ENCODE measurements around the gene AFAP1L2. TPM values are rescaled to one million over a fixed set of nuclear protein-coding genes. Genes with fewer than 3 reads are reported as not detected.

Gene AFAP1L2
- polyA plus RNA-seq, 1 donor from 2014 or later: 0.88 TPM

DNA sequence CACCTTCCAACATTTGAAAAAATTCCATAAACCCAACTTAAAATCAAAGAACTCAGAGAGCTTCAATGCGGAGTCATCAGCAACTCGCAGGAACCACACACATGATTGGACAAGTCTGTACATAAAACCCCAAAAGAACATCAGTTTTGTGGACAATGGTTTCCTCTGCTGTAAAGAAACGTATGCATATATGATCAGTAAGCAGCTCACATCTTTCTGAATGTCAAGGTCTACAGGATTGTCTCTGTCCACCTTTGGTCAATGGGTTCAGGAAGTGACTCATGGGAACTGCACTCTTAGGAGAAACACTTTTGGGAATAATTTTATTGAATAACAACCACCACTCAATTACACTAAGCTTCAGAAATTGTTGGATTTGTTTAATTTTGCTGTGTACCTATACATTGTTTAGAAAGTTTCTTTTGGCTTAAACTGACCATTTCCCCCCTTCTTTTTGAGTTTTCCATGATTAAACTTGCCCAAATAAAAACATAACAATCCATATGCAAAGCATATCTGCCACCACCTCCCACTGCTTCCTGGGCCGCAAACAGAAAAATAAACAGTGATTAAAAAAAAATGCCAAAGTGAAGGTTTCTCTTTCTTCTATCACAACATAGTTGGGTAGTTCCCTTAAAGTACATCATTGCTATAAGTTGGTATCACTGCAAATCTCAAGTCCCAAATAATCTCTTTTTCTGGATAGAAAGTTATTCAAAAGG lies 27.3 kb upstream of the AFAP1L2 start:
- H3K27ac ChIP-seq (ENCODE audit: low read length): no peak overlapping the region
- no peaks in the 10 kb centered on the region for H3K9me3 ChIP-seq (ENCODE audit: low read length)
- no peak overlapping the region for H3K4me2 ChIP-seq (ENCODE audit: low read length)
- H2AFZ ChIP-seq (ENCODE audit: low read depth, low read length): no peak overlapping the region
- TF ChIP-seq SMC3 (conservative IDR thresholded peaks at IDR 0.05; ENCODE audit: poor library complexity) (no peak), TAF1 (IDR thresholded peaks at IDR 0.05; ENCODE audit: low read depth) (no peak), EP300 (conservative IDR thresholded peaks at IDR 0.05; ENCODE audit: poor library complexity, severe bottlenecking) (no peak), EZH2 (IDR thresholded peaks at IDR 0.05; ENCODE audit: borderline replicate concordance, insufficient read depth, low read length, poor library complexity, severe bottlenecking) (no peak)
- TF ChIP-seq, protein P1, sequence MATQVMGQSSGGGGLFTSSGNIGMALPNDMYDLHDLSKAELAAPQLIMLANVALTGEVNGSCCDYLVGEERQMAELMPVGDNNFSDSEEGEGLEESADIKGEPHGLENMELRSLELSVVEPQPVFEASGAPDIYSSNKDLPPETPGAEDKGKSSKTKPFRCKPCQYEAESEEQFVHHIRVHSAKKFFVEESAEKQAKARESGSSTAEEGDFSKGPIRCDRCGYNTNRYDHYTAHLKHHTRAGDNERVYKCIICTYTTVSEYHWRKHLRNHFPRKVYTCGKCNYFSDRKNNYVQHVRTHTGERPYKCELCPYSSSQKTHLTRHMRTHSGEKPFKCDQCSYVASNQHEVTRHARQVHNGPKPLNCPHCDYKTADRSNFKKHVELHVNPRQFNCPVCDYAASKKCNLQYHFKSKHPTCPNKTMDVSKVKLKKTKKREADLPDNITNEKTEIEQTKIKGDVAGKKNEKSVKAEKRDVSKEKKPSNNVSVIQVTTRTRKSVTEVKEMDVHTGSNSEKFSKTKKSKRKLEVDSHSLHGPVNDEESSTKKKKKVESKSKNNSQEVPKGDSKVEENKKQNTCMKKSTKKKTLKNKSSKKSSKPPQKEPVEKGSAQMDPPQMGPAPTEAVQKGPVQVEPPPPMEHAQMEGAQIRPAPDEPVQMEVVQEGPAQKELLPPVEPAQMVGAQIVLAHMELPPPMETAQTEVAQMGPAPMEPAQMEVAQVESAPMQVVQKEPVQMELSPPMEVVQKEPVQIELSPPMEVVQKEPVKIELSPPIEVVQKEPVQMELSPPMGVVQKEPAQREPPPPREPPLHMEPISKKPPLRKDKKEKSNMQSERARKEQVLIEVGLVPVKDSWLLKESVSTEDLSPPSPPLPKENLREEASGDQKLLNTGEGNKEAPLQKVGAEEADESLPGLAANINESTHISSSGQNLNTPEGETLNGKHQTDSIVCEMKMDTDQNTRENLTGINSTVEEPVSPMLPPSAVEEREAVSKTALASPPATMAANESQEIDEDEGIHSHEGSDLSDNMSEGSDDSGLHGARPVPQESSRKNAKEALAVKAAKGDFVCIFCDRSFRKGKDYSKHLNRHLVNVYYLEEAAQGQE (IDR thresholded peaks at IDR 0.05; ENCODE audit: borderline replicate concordance): no peak
- H3K4me3 ChIP-seq (ENCODE audit: low read length): no peak overlapping the region
- H3K9ac ChIP-seq (ENCODE audit: low read length): no peak overlapping the region
- no peaks in the 10 kb centered on the region for H3K9me2 ChIP-seq (ENCODE audit: insufficient read depth, low read length)
- no peaks in the 10 kb centered on the region for H3K79me2 ChIP-seq (replicated peaks; ENCODE audit: insufficient read depth, low read length)
- no peaks in the 10 kb centered on the region for H3K27me3 ChIP-seq (ENCODE audit: insufficient read depth, low read depth, low read length)
- H3K36me3 ChIP-seq (ENCODE audit: insufficient read depth, low read length): no peaks in the 10 kb centered on the region
- H4K20me1 ChIP-seq (ENCODE audit: insufficient read depth): no peaks in the 10 kb centered on the region
- H3F3A ChIP-seq (ENCODE audit: insufficient read depth, low read length, poor library complexity, severe bottlenecking): no peaks in the 10 kb centered on the region

DNA sequence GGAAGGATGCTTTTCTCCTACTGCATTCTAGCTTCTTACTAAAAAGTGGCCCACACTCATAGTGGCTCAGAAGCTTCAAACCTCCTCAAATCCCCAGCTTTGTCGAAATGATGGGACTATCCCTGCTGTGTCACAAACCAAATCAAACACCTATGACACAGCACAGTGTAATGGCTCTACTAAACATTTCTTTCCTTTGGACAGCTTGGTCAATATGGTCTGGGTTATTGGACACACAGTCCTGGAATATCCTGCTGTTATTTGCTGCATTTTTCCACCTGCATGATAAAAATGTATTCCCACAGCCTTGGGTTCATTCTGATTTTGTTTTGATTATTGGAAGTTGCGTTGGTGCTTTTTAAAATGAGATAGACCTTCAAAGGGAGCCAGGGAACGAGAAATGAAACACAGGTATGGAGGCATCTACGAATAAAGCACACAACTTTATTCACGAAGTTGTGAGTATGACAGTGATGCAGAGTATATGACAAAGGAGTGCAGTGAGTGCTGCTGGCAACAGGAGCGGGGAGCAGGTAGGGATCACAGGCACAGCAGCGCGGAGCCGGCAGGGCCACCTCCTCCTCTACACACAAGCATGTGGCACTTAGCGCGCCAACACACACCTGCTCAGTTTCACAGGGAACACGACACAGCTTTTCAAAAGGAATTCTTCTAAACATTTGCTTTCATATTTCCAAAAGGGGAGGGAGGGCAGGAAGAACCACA lies 26.5 kb upstream of the AFAP1L2 start:
- Histone ChIP-seq H3K9me3 (ENCODE audit: low read length) (no peaks in the 10 kb centered on the region), H3K4me2 (ENCODE audit: low read length) (no peak overlapping the region)

More for the DNA sequence above, 26.5 kb upstream of the AFAP1L2 start:
- no peak overlapping the region for H3K27ac ChIP-seq (ENCODE audit: low read length)
- H3K79me2 ChIP-seq (replicated peaks; ENCODE audit: insufficient read depth, low read length): no peaks in the 10 kb centered on the region
- no peaks in the 10 kb centered on the region for H3K27me3 ChIP-seq (ENCODE audit: insufficient read depth, low read depth, low read length)
- no peaks in the 10 kb centered on the region for H4K20me1 ChIP-seq (ENCODE audit: insufficient read depth)
- H3K4me3 ChIP-seq (ENCODE audit: low read length): no peak overlapping the region
- H3K36me3 ChIP-seq (ENCODE audit: insufficient read depth, low read length): no peaks in the 10 kb centered on the region
- no peaks in the 10 kb centered on the region for H3K9me2 ChIP-seq (ENCODE audit: insufficient read depth, low read length)
- no peaks in the 10 kb centered on the region for H3F3A ChIP-seq (ENCODE audit: insufficient read depth, low read length, poor library complexity, severe bottlenecking)
- no peak overlapping the region for H3K9ac ChIP-seq (ENCODE audit: low read length)
- TF ChIP-seq TAF1 (IDR thresholded peaks at IDR 0.05; ENCODE audit: low read depth) (no peak), SMC3 (conservative IDR thresholded peaks at IDR 0.05; ENCODE audit: poor library complexity) (no peak), EP300 (conservative IDR thresholded peaks at IDR 0.05; ENCODE audit: poor library complexity, severe bottlenecking) (no peak), RAD21 (conservative IDR thresholded peaks at IDR 0.05) (no peak), MXI1 (conservative IDR thresholded peaks at IDR 0.05; ENCODE audit: poor library complexity, severe bottlenecking) (no peak), POLR2AphosphoS5 (IDR thresholded peaks at IDR 0.05) (no peak), EZH2 (IDR thresholded peaks at IDR 0.05; ENCODE audit: borderline replicate concordance, insufficient read depth, low read length, poor library complexity, severe bottlenecking) (no peak)
- TF ChIP-seq, protein P1 (IDR thresholded peaks at IDR 0.05; ENCODE audit: borderline replicate concordance): no peak
- TF ChIP-seq, protein P2, sequence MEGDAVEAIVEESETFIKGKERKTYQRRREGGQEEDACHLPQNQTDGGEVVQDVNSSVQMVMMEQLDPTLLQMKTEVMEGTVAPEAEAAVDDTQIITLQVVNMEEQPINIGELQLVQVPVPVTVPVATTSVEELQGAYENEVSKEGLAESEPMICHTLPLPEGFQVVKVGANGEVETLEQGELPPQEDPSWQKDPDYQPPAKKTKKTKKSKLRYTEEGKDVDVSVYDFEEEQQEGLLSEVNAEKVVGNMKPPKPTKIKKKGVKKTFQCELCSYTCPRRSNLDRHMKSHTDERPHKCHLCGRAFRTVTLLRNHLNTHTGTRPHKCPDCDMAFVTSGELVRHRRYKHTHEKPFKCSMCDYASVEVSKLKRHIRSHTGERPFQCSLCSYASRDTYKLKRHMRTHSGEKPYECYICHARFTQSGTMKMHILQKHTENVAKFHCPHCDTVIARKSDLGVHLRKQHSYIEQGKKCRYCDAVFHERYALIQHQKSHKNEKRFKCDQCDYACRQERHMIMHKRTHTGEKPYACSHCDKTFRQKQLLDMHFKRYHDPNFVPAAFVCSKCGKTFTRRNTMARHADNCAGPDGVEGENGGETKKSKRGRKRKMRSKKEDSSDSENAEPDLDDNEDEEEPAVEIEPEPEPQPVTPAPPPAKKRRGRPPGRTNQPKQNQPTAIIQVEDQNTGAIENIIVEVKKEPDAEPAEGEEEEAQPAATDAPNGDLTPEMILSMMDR (IDR thresholded peaks at IDR 0.05; ENCODE audit: poor library complexity, severe bottlenecking): no peak
- H2AFZ ChIP-seq (ENCODE audit: low read depth, low read length): no peak overlapping the region

All from neural cell (in vitro differentiated cells).